ENCODE measurements around the gene UBE2I.
A peak's percentile ranks its signal among the peaks of the same experiment; 100 is the strongest.

UBE2I gene

GRCh38 chr16:1308036-1308976 is 1.1 kb upstream of the UBE2I start (continued):
- TF ChIP-seq GLIS2 (tag by site-specific recombination; IDR thresholded peaks at IDR 0.05) (peak; percentile 57; the same call in 1 of the 2 replicates), ZNF24 (tag by site-specific recombination; IDR thresholded peaks at IDR 0.05) (peak; percentile 100), KLF16 (tag by site-specific recombination; IDR thresholded peaks at IDR 0.05) (no peak), ZNF677 (tag by site-specific recombination; IDR thresholded peaks at IDR 0.05) (no peak), ZNF311 (tag by site-specific recombination; IDR thresholded peaks at IDR 0.05; ENCODE audit: borderline replicate concordance) (no peak), TCF7L2 (IDR thresholded peaks at IDR 0.05; ENCODE audit: borderline replicate concordance, low read depth, low read length) (no peak), YY1 (tag by site-specific recombination; IDR thresholded peaks at IDR 0.05) (no peak), HOXA7 (CRISPR knock-in tag; IDR thresholded peaks at IDR 0.05; ENCODE audit: borderline replicate concordance) (no peak), MZF1 (tag by site-specific recombination; IDR thresholded peaks at IDR 0.05; ENCODE audit: borderline replicate concordance) (peak; percentile 28; the same call in 1 of the 2 replicates), ZNF488 (tag by site-specific recombination; IDR thresholded peaks at IDR 0.05) (no peak), SP3 (tag by site-specific recombination; IDR thresholded peaks at IDR 0.05) (no peak), ZSCAN30 (tag by site-specific recombination; IDR thresholded peaks at IDR 0.05) (peak; percentile 84; the same call in 1 of the 2 replicates), ZNF555 (tag by site-specific recombination; conservative IDR thresholded peaks at IDR 0.05) (no peak), ELK4 (IDR thresholded peaks at IDR 0.05; ENCODE audit: borderline replicate concordance, low read depth, low read length) (no peak), ZBTB6 (tag by site-specific recombination; IDR thresholded peaks at IDR 0.05) (no peak), ZFP3 (tag by site-specific recombination; IDR thresholded peaks at IDR 0.05; ENCODE audit: low read depth) (no peak), ZNF776 (tag by site-specific recombination; IDR thresholded peaks at IDR 0.05; ENCODE audit: borderline replicate concordance) (no peak), ZNF585B (tag by site-specific recombination; IDR thresholded peaks at IDR 0.05) (no peak), ATF2 (tag by site-specific recombination; IDR thresholded peaks at IDR 0.05; ENCODE audit: low read depth) (no peak), ZNF140 (tag by site-specific recombination; IDR thresholded peaks at IDR 0.05) (no peak), ZNF658 (tag by site-specific recombination; IDR thresholded peaks at IDR 0.05) (no peak), ZNF280D (tag by site-specific recombination; IDR thresholded peaks at IDR 0.05) (no peak), HOXD13 (CRISPR knock-in tag; IDR thresholded peaks at IDR 0.05; ENCODE audit: borderline replicate concordance) (no peak), ZNF580 (tag by site-specific recombination; IDR thresholded peaks at IDR 0.05) (peak; percentile 92), ZNF292 (tag by site-specific recombination; IDR thresholded peaks at IDR 0.05; ENCODE audit: borderline replicate concordance, low read depth) (no peak), ZBTB7A (tag by site-specific recombination; IDR thresholded peaks at IDR 0.05; ENCODE audit: low read depth) (no peak; the same call in 1 of the 2 replicates), ZNF561 (tag by site-specific recombination; IDR thresholded peaks at IDR 0.05; ENCODE audit: borderline replicate concordance) (no peak), SCRT1 (tag by site-specific recombination; IDR thresholded peaks at IDR 0.05; ENCODE audit: borderline replicate concordance) (no peak), GLI4 (tag by site-specific recombination; IDR thresholded peaks at IDR 0.05) (0 out of 2 replicates have a peak, but pooled peaks have one; percentile 12), ZBTB8A (tag by site-specific recombination; IDR thresholded peaks at IDR 0.05) (no peak), ZNF302 (tag by site-specific recombination; IDR thresholded peaks at IDR 0.05; ENCODE audit: low read depth) (no peak), FEZF1 (tag by site-specific recombination; IDR thresholded peaks at IDR 0.05) (no peak)

Data from HEK293 (cell line).